OCI-LY7 (cell line): ENCODE measurements around the gene PSD2.

Source experiments
- EZH2phosphoT487 ChIP-seq: fragments of 200-600 bp; sonication (generic); IDR thresholded peaks from 2 replicates; pipeline ENCODE4 v1.6.1; 2018; ENCODE audit warnings: low read depth, borderline replicate concordance, mild to moderate bottlenecking, mixed run types, antibody characterized with exemption, low read length, moderate library complexity, mixed read lengths
- TF ChIP-seq, protein P1 (sequence below): fragments of 200-600 bp; sonication (generic); conservative IDR thresholded peaks from 2 replicates; pipeline ENCODE4 v1.5.1; 2014; ENCODE audit warnings: mild to moderate bottlenecking, antibody characterized with exemption, low read length, moderate library complexity, mixed read lengths

DNA sequence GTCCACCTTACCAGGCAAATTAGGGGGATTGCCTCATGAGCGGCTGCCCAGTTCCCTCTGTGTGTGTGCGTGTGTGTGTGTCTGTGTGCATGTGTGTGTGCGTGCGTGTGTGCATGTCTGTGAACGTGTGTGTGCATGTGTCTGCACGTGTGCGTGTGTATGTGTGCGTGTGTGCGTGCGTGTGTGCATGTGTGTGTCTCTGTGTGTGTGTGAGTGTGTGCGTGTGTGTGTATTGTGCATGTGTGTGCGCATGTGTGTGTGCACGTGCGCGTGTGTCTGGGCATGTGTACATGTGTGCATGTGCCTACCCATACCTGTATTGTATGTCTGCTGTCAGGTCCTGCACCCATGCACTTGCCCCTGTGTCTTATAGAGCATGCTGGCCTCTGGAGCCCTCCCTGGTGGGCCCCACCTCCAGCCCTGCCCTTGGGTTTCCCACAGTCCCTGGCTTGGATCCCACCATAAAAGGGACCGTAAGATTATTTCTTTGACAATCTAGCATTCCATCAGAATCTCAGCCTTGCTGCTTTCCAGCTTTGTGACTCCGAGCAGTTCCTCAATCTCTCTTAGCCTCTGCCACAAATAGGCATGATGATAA is 9.3 kb downstream of the PSD2 start:
- TF ChIP-seq EZH2phosphoT487, result no peak
- TF ChIP-seq, protein P1, sequence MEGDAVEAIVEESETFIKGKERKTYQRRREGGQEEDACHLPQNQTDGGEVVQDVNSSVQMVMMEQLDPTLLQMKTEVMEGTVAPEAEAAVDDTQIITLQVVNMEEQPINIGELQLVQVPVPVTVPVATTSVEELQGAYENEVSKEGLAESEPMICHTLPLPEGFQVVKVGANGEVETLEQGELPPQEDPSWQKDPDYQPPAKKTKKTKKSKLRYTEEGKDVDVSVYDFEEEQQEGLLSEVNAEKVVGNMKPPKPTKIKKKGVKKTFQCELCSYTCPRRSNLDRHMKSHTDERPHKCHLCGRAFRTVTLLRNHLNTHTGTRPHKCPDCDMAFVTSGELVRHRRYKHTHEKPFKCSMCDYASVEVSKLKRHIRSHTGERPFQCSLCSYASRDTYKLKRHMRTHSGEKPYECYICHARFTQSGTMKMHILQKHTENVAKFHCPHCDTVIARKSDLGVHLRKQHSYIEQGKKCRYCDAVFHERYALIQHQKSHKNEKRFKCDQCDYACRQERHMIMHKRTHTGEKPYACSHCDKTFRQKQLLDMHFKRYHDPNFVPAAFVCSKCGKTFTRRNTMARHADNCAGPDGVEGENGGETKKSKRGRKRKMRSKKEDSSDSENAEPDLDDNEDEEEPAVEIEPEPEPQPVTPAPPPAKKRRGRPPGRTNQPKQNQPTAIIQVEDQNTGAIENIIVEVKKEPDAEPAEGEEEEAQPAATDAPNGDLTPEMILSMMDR, result no peak
